CD8-positive, alpha-beta memory T cell (primary cell): Measurements from ENCODE around the gene MTG2. TPM values are rescaled to one million over a fixed set of nuclear protein-coding genes. Genes with fewer than 3 reads are reported as not detected.
"Not testable (repeated sequence)": the region's sequence is repeated elsewhere in the genome, so short reads cannot be mapped to it uniquely, and the experiment has no call there.

Experiments used
- CTCF ChIA-PET: fragments of 350-600 bp; sonication (Branson Sonifier 250); formaldehyde crosslinking; loops from one replicate; lab custom pipeline; 2021; ENCODE audit warnings: antibody characterized with exemption; lab: Charles Lee
- POLR2A ChIA-PET: fragments of 350-600 bp; sonication (Branson Sonifier 250); formaldehyde crosslinking; loops from one replicate; lab custom pipeline; 2021; ENCODE audit warnings: antibody characterized with exemption; lab: Charles Lee
- DNase-seq, 5 donors: peaks; one replicate each; pipeline versions ENCODE4 v3.0.0 to v3.0.0-alpha.2; 2020 to 2022; ENCODE audit warnings: mixed read lengths in 1 of 5
- H3K27ac ChIP-seq: one replicate; pipeline ENCODE4 v1.7.0; 2013; ENCODE audit warnings: low read depth, mild to moderate bottlenecking, low read length, moderate library complexity
- H3K27me3 ChIP-seq: 2 replicates; pipeline ENCODE4 v1.7.0; 2013; ENCODE audit warnings: low read length, mild to moderate bottlenecking; ENCODE audit not compliant: insufficient read depth, poor library complexity, severe bottlenecking
- H3K36me3 ChIP-seq: 2 replicates; pipeline ENCODE4 v1.7.0; 2013; ENCODE audit warnings: mild to moderate bottlenecking, low read length, moderate library complexity; ENCODE audit not compliant: insufficient read depth
- H3K4me1 ChIP-seq: 2 replicates; pipeline ENCODE4 v1.7.0; 2013; ENCODE audit warnings: mild to moderate bottlenecking, low read length, moderate library complexity; ENCODE audit not compliant: insufficient read depth
- H3K4me3 ChIP-seq: 2 replicates; pipeline ENCODE4 v1.7.0; 2013; ENCODE audit warnings: mild to moderate bottlenecking, low read length
- H3K9me3 ChIP-seq: 2 replicates; pipeline ENCODE4 v1.7.0; 2013; ENCODE audit warnings: mild to moderate bottlenecking, low read length
- H3K27ac Mint-ChIP-seq, 8 donors: one replicate each; pipeline ENCODE4 v1.8.0; 2020 to 2021; ENCODE audit warnings: mixed read lengths in 8 of 8, mild to moderate bottlenecking in 6 of 8, inconsistent platforms in 3 of 8, moderate library complexity in 3 of 8
- H3K27me3 Mint-ChIP-seq, 2 donors: one replicate each; pipeline ENCODE4 v1.8.0; 2020 to 2021; ENCODE audit warnings: mixed read lengths in 2 of 2, mild to moderate bottlenecking in 1 of 2, moderate library complexity in 1 of 2
- H3K36me3 Mint-ChIP-seq, 3 donors: one replicate each; pipeline ENCODE4 v1.8.0; 2020 to 2021; ENCODE audit warnings: mixed read lengths in 3 of 3, inconsistent platforms in 1 of 3, mild to moderate bottlenecking in 1 of 3
- H3K4me1 Mint-ChIP-seq, 3 donors: one replicate each; pipeline ENCODE4 v1.8.0; 2020 to 2021; ENCODE audit warnings: mixed read lengths in 3 of 3, inconsistent platforms in 1 of 3, mild to moderate bottlenecking in 1 of 3
- H3K4me3 Mint-ChIP-seq, 7 donors: one replicate each; pipeline ENCODE4 v1.8.0; 2020 to 2021; ENCODE audit warnings: mixed read lengths in 7 of 7, mild to moderate bottlenecking in 6 of 7, moderate library complexity in 4 of 7, inconsistent platforms in 2 of 7
- H3K9me3 Mint-ChIP-seq, 5 donors: one replicate each; pipeline ENCODE4 v1.8.0; 2020 to 2022; ENCODE audit warnings: mixed read lengths in 5 of 5, mild to moderate bottlenecking in 3 of 5, moderate library complexity in 2 of 5, inconsistent platforms in 1 of 5
- polyA plus RNA-seq: library from polyadenylated mRNA; unstranded; fragments of 300-500 nt; fragmentation: Illumina TruSeq; gene quantifications from one replicate; pipeline ENCODE4 v1.2.3, GENCODE V29; 2021
- total RNA-seq, 2 experiments: library from RNA; stranded (reverse); gene quantifications; one replicate each; pipeline ENCODE4 v1.2.3, GENCODE V29; 2021

The MTG2 gene
- total and polyA plus RNA-seq, 3 experiments from 2014 or later = 19.0 to 45.9 (median 44.6) TPM

DNA sequence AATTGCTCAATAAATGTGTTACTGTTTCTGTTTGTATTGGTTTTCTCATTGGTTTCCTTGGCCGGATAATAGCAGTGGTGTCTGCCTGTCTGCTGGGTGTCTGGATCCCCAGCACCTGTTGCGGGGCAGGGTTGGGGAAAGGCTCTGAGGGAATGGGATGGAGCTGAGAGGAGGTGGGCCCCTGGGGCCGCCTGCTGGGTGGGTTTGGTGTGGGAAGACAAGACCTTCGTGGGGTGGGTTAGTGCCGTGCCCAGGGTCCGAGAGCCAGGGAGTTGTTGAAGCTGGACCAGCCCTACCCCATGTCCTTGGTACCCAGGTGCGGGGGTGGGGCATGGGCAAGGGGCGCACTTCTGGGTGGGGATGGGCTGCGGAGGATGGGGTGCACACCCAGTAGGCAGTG lies 35.3 kb upstream of the MTG2 start:
- CTCF ChIA-PET = no interaction called here

GRCh38 chr20:62148383-62148782 lies 34.4 kb upstream of the MTG2 start:
- H3K9me3 Mint-ChIP-seq, DNase-seq, H3K4me3 ChIP-seq, H3K36me3 ChIP-seq, H3K27me3 Mint-ChIP-seq, POLR2A ChIA-PET, H3K9me3 ChIP-seq, H3K4me1 ChIP-seq, H3K27ac Mint-ChIP-seq, H3K27me3 ChIP-seq, CTCF ChIA-PET, H3K27ac ChIP-seq: not testable (repeated sequence)
- Mint-ChIP-seq H3K4me1 (peaks cover 27 to 53% (median 35%) of the 10 kb centered on the region in 3 donors), H3K36me3 (peaks cover 8 to 18% (median 10%) of the 10 kb centered on the region in 3 donors), H3K4me3 (peak overlapping the region in 1 of 7 donors; percentile 61)

More for the DNA sequence above, 35.3 kb upstream of the MTG2 start:
- Histone ChIP-seq H3K4me3 (no peak overlapping the region), H3K4me1 (peaks cover 9% of the 10 kb centered on the region), H3K36me3 (no peaks in the 10 kb centered on the region), H3K27me3 (no peaks in the 10 kb centered on the region), H3K9me3 (no peaks in the 10 kb centered on the region), H3K27ac (no peak overlapping the region)
- Mint-ChIP-seq H3K27ac (peak overlapping the region in 2 of 8 donors; percentile 43 to 62), H3K9me3 (no peaks in the 10 kb centered on the region), H3K4me3 (peak overlapping the region in 2 of 7 donors; percentile 19 to 42), H3K36me3 (peaks cover 3 to 14% (median 5%) of the 10 kb centered on the region in 3 donors), H3K4me1 (peaks cover 27 to 51% (median 30%) of the 10 kb centered on the region in 3 donors), H3K27me3 (peaks cover 0 to 2% of the 10 kb centered on the region in 2 donors)
- no peak for DNase-seq
- POLR2A ChIA-PET = no interaction called here

DNA sequence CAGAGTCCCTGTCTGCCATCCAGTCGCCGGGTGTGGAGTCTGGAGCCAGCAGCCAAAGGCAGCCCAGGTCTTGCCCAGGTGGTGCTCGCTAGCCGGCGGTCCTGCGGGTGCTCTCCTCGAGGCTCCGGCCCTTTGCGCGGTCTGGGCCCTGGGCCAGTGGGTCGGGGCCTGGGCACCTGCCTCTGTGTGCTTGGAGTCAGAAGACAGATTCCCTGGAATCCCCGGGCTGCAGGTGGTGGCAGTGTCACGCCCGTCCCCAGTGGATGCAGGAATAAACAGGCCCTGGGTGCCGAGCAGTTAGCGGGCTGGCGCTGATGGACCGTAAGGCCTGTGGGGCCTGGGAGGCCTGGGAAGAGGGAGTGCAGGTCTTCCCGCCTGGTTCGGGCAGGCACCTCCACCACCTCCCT lies 33.9 kb upstream of the MTG2 start:
- no peak for DNase-seq
- ChIA-PET POLR2A (no interaction called here), CTCF (no interaction called here)
- Mint-ChIP-seq H3K27me3 (peaks cover 0 to 2% of the 10 kb centered on the region in 2 donors), H3K27ac (no peak overlapping the region), H3K36me3 (peaks cover 10 to 23% (median 16%) of the 10 kb centered on the region in 3 donors), H3K9me3 (no peaks in the 10 kb centered on the region), H3K4me3 (no peak overlapping the region), H3K4me1 (peaks cover 27 to 53% (median 35%) of the 10 kb centered on the region in 3 donors)
- Histone ChIP-seq H3K27me3 (no peaks in the 10 kb centered on the region), H3K4me3 (no peak overlapping the region), H3K4me1 (peaks cover 9% of the 10 kb centered on the region), H3K36me3 (no peaks in the 10 kb centered on the region), H3K9me3 (peaks cover 4% of the 10 kb centered on the region), H3K27ac (no peak overlapping the region)

GRCh38 chr20:62149532-62150309 lies 33.1 kb upstream of the MTG2 start:
- no peaks in the 10 kb centered on the region for H3K9me3 Mint-ChIP-seq

DNA sequence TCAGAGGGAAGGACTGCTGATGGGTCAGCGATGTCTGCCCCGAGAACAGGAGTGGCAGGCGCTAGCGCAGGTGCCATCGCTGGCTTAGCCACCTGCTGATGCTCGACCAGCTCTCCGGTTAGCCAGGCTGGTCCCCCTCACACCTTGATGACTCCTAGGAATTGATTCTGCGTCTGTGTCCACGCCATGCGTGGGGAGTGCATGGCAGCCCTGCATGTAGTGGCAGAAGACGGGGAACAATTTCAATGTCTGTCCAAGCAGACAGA lies 32.6 kb upstream of the MTG2 start:
- Histone ChIP-seq H3K4me1 (peaks cover under 1% of the 10 kb centered on the region), H3K36me3 (no peaks in the 10 kb centered on the region), H3K9me3 (peaks cover 4% of the 10 kb centered on the region), H3K27me3 (no peaks in the 10 kb centered on the region), H3K27ac (no peak overlapping the region), H3K4me3 (no peak overlapping the region)
- Mint-ChIP-seq H3K27me3 (no peaks in the 10 kb centered on the region), H3K36me3 (peaks cover 16 to 30% (median 16%) of the 10 kb centered on the region in 3 donors), H3K27ac (peak overlapping the region in 2 of 8 donors; percentile 45 to 63), H3K4me1 (peaks cover 22 to 47% (median 26%) of the 10 kb centered on the region in 3 donors), H3K9me3 (no peaks in the 10 kb centered on the region), H3K4me3 (no peak overlapping the region)
- ChIA-PET POLR2A (no interaction called here), CTCF (no interaction called here)
- no peak for DNase-seq

More at GRCh38 chr20:62149532-62150309, 33.1 kb upstream of the MTG2 start:
- H3K27ac Mint-ChIP-seq = peak overlapping the region in 1 of 8 donors; percentile 45
- ChIA-PET POLR2A (no interaction called here), CTCF (no interaction called here)
- peaks cover 24 to 49% (median 31%) of the 10 kb centered on the region in 3 donors for H3K4me1 Mint-ChIP-seq
- H3K9me3 ChIP-seq = peaks cover 4% of the 10 kb centered on the region
- peaks cover 5% of the 10 kb centered on the region for H3K4me1 ChIP-seq
- peaks cover 0 to 2% of the 10 kb centered on the region in 2 donors for H3K27me3 Mint-ChIP-seq
- no peak for DNase-seq
- peak overlapping the region in 1 of 7 donors; percentile 64 for H3K4me3 Mint-ChIP-seq
- no peaks in the 10 kb centered on the region for H3K27me3 ChIP-seq
- H3K36me3 ChIP-seq = no peaks in the 10 kb centered on the region
- no peak overlapping the region for H3K27ac ChIP-seq
- peaks cover 14 to 31% (median 16%) of the 10 kb centered on the region in 3 donors for H3K36me3 Mint-ChIP-seq
- H3K4me3 ChIP-seq = no peak overlapping the region

DNA sequence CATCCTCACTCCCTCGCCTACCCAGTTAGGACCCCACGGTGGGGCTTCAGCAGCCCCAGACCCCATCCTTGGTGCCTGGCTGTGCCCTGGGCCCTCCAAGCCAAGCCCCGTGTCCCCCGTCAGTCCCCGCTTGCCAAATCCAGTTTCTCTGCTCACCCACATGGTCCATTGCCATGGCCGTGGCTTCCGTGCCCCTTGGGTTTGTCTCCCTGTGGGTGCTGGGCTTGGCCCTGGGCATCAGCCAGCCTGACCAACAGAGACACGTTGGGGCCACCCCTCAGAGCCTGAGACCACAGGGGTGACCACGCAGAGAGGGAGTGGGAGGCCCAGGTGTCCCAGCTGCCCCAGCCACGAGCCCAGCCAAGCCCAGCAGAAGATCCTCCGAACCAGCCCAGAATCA lies 31.6 kb upstream of the MTG2 start:
- no peak for DNase-seq
- no peaks in the 10 kb centered on the region for H3K27me3 Mint-ChIP-seq
- Histone ChIP-seq H3K4me1 (no peaks in the 10 kb centered on the region), H3K4me3 (no peak overlapping the region), H3K27ac (no peak overlapping the region), H3K27me3 (no peaks in the 10 kb centered on the region), H3K9me3 (peaks cover 4% of the 10 kb centered on the region), H3K36me3 (no peaks in the 10 kb centered on the region)
- no peak overlapping the region for H3K27ac Mint-ChIP-seq
- no peak overlapping the region for H3K4me3 Mint-ChIP-seq
- ChIA-PET POLR2A (no interaction called here), CTCF (interaction anchor here (1.9 kb wide), 1 partner anchor 140 kb away, joined by 6 read pairs; no protein-coding TSS in a partner anchor)
- peaks cover 16 to 47% (median 18%) of the 10 kb centered on the region in 3 donors for H3K4me1 Mint-ChIP-seq
- H3K36me3 Mint-ChIP-seq = peaks cover 16 to 36% (median 16%) of the 10 kb centered on the region in 3 donors
- H3K9me3 Mint-ChIP-seq = peaks cover 0 to under 1% (median 0%) of the 10 kb centered on the region in 5 donors

DNA sequence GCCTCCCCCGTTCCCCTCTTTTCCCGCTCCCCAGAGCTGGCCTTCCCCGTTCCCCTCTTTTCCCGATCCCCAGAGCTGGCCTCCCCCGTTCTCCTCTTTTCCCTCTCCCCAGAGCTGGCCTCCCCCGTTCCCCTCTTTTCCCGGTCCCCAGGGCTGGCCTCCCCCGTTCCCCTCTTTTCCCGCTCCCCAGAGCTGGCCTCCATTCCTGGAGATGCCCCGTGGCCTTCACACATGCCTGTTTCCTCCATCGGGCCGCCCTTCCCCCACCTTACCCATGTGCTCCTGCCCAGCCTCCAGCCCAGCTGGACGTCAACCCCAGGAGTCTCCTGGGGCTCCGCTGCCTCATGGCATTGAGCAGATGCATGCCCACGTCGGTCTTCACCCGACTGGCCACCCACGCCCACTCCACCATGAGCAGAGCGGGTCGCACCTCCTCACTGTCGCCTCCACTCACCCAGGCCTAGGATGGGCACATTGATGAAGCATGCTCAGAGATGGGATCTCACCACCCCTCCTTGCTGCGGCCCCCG lies 30.9 kb upstream of the MTG2 start:
- H3K27ac Mint-ChIP-seq = peak overlapping the region in 3 of 8 donors; percentile 3 to 82 (median 33)
- Histone ChIP-seq H3K27me3 (no peaks in the 10 kb centered on the region), H3K4me1 (no peaks in the 10 kb centered on the region), H3K4me3 (no peak overlapping the region), H3K27ac (no peak overlapping the region), H3K9me3 (peaks cover 4% of the 10 kb centered on the region), H3K36me3 (no peaks in the 10 kb centered on the region)
- peaks cover 0 to 2% (median 0%) of the 10 kb centered on the region in 5 donors for H3K9me3 Mint-ChIP-seq
- H3K36me3 Mint-ChIP-seq = peaks cover 16 to 36% (median 16%) of the 10 kb centered on the region in 3 donors
- H3K4me3 Mint-ChIP-seq = no peak overlapping the region
- H3K4me1 Mint-ChIP-seq = peaks cover 16 to 49% (median 19%) of the 10 kb centered on the region in 3 donors
- H3K27me3 Mint-ChIP-seq = no peaks in the 10 kb centered on the region
- ChIA-PET CTCF (interaction anchor here (1.9 kb wide), 1 partner anchor 141 kb away, joined by 6 read pairs; no protein-coding TSS in a partner anchor), POLR2A (no interaction called here)
- DNase-seq = no peak
